ENCODE data around the gene ZBTB9.

DNA sequence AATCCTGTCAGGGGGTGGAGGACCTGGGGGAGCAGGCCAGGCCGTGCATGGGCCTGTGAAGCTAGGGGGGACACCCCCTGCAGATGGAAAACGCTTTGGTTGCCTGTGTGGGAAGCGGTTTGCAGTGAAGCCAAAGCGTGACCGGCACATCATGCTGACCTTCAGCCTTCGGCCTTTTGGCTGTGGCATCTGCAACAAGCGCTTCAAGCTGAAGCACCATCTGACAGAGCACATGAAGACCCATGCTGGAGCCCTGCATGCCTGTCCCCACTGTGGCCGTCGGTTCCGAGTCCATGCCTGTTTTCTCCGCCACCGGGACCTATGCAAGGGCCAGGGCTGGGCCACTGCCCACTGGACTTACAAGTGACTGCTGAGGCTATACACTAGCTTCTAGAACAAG, 1.8 kb downstream of the ZBTB9 start:
- TF ChIP-seq POLR2A (IDR thresholded peaks at IDR 0.05; ENCODE audit: low read length) (no peak), GATA1 (IDR thresholded peaks at IDR 0.05; ENCODE audit: low read depth, low read length) (no peak)
